NCI-H446 (cell line): Measurements from ENCODE around the gene ELF5.

Source experiments
- DNase-seq, 2 experiments: peaks; one replicate each; lab custom pipeline; 2025; lab: John Stamatoyannopoulos, UW

The ELF5 gene

GRCh38 chr11:34454308-34455032 is 59.1 kb downstream of the ELF5 start:
- no peak for DNase-seq

DNA sequence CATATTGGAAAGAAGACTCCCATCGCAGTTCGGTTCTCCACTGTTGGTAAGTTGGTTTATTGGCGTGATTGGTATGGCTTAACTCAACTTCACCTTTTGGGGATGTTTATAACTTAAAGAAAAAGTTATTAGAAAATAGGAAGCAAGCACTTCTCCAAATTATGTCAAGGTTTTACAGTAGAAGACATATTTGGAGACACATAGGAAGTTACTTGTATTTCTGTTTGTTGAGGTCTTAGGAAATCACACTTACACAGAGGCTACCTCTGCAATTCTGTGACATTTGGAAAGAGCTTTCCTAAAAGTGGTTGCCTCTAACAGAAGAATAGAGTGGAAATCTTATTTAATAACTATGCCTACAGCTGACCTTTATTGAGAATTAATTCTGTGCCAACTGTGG is 62.5 kb downstream of the ELF5 start:
- no peak for DNase-seq

GRCh38 chr11:34449013-34449412 is 64.6 kb downstream of the ELF5 start:
- DNase-seq, result no peak

- no peak for DNase-seq
Observed at GRCh38 chr11:34448223-34448994, 65.2 kb downstream of the ELF5 start.

GRCh38 chr11:34447044-34447443 is 66.5 kb downstream of the ELF5 start:
- no peak for DNase-seq

DNA sequence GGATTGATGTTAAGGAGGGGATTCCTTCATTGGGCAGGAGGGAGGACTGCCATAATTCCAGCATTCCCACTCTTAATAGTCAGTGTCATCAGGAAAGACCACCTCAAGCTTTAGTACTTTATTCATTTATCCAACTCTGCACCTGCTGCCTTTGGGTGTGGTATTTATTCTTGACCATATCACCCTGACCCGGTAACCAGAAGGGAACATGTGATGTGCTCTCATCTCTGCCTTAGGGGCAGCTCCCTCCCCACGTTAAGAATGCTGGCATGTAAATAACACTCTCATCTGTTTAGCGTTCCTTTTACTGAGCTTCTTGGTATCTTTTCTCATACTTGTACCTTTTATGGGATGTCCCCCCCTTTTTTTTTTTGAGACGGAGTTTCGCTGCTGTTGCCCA is 67.2 kb downstream of the ELF5 start:
- DNase-seq, result no peak

DNA sequence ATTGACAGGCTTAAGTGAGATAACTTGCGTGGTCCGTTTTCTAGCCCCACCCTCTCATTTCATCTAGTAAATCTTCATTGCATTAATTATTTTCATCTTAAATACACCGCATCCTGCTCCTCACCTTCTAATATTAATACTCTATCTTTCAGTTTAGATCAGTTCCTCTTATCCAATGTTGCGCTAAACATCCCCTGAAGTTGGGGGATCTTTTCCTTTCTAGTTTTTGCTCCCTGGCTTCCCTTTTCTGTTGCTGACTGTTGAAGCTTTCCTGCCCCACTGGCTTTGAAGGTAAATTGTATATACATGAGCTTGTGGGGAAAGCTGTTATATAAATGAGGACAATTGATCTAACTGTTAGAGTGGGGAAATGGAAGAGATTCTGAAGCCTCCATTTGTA is 67.6 kb downstream of the ELF5 start:
- DNase-seq, result no peak

DNA sequence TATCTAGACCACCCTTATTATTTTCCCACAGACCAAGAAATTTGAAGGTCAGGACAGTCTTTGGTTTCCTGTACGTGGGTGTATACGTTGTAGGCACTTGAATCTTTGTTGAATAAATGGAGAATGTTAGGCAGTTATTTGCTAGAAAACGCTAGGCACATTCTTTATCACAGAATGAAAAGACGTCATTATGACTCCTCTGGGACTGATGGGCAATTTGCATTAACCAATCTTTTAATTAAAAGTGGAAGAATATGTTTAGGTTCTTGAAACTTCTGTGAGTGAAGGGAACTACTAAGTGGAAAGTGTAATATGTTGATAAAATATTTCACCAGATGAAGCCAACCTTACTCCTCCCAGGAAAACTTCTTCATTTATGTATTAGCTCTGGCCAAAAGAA is 69.2 kb downstream of the ELF5 start:
- DNase-seq, result no peak

DNA sequence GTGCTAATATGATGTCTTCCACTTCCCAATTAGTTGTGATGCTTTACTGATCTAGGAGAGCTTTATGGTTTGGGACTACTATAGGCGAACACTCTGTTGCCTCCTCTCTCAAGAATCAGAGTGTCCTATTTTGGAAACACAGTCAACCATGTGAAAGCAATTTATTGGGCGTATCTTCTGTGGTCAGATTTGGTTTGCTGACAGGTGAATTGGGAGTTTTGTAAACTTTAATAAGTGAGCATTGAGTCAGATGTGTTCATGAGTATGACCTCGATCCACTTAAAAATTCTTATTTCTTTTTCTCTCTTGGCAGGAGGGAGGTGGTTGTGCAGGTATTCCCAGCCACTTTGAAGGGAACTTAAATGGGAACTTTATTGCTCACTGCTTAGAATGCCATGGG is 70.5 kb downstream of the ELF5 start:
- no peak for DNase-seq

DNA sequence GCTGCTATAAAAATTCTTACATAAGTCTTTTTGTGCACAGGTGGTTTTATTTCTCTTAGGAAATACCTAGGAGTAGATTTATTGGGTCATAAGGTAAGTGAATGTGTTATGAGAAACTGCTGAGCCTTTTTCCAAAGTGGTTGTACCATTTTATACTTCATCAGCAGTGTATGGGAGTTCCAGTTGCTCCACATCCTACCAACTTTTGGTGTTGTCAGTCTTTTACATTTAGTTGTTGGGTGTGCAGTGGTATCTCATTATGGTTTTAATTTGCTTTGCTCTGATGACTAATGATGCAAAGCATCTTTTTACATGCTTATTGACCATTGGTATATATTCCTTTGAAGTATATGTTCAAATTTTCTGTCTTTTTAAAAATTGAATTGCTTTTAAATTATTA is 71.8 kb downstream of the ELF5 start:
- DNase-seq, result no peak

- DNase-seq, result no peak
Observed at GRCh38 chr11:34439610-34440198, 73.9 kb downstream of the ELF5 start.

GRCh38 chr11:34438529-34439507 is 74.8 kb downstream of the ELF5 start, which contains the start of gene CAT:
CAT (plus strand) TSS chr11:34438934; CDS start chr11:34439014, 80 bp downstream.
- DNase-seq, result peak; percentile 96 to 99

DNA sequence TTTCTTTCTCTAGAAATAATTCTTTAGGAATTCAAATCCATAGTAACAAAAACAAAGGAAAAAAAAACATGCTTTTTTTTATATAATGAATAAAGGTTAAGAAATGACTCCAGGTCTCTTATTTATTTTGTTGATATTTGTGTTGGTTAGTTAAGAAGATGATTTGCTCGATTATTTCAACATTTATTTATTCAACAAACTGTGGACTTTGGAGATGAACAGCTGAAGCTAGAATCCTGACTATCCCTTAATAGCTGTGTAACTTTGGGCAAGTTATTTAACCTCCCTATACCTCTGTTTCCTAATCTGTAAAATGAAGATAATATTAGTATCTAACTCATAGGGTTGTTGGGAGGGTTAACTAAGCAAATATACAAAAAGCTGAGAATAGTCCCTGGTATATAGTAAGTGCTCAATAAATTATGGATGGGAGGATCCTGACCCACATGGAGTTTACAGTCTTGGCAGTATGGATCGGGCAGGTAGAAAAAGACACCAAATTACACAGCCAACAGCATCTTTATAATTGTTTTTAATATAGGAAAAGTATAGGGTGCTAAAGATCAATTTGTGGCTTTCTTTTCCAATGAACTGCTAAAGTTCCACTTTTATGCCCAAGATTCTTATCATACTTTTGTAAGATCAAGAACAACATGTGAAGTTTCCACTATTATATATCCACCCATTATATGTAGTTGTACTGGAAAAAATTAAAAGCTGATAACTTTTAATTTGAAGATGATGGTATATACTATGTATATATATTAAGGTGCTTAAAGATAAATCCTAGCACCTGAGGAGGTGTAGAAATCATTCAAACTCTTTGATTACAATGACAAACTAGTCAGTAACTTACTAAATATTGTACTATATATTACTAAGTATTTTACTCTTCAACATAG is 76.1 kb downstream of the ELF5 start:
- no peak for DNase-seq

DNA sequence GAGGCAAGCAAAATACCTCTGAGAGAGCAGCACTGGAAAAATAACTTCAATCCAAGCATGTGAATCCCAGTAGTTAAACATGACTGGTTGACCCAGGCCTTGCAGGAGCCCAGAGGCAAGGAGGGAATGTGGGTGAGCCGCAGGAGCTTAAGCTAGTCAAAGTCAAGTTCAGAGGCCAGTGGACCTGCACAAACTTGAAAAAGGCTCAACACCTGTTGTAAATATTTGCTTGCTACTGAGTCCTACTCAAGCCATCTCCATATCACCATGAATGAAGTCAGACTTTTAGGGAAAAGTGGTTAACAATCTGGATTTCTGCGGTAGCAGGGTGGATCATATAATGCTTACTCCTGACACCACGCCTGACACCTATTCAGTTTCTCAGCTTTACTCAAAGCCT is 79.7 kb downstream of the ELF5 start:
- no peak for DNase-seq

- no peak for DNase-seq
Observed at GRCh38 chr11:34432822-34433221, 80.8 kb downstream of the ELF5 start.

GRCh38 chr11:34431979-34432378 is 81.6 kb downstream of the ELF5 start:
- DNase-seq, result no peak
